Measurements from ENCODE around the gene RRP36. TPM values are rescaled to one million over a fixed set of nuclear protein-coding genes. Genes with fewer than 3 reads are reported as not detected.

RRP36 gene
- total and polyA plus RNA-seq, 2 experiments from 2014 or later: 72.5 to 83.2 TPM

DNA sequence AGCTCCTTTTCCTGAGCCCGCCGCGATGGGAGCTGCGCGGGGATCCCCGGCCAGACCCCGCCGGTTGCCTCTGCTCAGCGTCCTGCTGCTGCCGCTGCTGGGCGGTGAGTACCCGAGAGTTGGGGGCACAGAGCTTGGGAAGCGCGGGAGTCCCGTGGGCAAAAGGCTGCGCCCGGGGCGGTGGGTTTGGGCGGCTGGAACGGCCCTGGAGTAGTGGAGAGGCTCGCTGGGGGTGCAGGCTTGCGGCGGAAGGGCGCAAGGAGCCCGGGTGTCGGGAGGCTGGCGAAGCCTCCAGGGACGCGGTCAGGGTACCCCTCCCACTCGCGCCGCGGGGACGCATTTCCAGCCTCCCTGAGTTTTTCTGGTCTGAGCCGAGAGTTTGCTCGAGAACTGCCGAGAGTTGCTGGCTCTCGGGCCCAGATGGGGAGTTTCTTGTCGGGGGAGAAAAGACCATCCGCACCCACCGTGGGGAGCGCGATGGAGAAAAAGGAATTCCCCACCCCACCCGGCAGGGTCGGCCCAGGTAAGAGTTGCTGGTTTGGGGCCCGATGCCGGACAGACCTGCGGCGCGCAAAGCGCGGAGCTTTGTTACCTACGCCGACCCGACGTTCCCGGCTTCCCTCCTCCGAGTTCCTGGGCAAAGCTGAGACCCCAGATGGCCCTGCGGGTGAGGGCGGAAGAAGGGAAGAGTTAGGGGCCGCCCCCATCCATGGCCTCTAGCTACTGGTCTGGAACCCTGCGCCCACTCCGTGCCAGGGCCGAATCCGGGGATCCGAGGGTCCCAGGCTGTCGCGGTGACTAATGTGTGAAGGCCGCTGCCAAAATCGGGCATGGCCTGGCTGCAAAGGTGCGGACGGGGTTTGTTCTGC, 55.3 kb downstream of the RRP36 start:
- Histone ChIP-seq H3K27me3 (no peaks in the 10 kb centered on the region), H3K4me1 (ENCODE audit: insufficient read depth) (peaks cover 26% of the 10 kb centered on the region), H3K79me2 (peaks cover 54% of the 10 kb centered on the region), H3K27ac (peak overlapping the region; percentile 96), H3K9me3 (ENCODE audit: low read depth) (no peaks in the 10 kb centered on the region), H4K20me1 (ENCODE audit: insufficient read depth, poor library complexity, severe bottlenecking) (peaks cover 10% of the 10 kb centered on the region), H3K4me3 (peak overlapping the region; percentile 99), H2AFZ (peak overlapping the region; percentile 83), H3K4me2 (peak overlapping the region; percentile 88), H3K9me2 (replicated peaks; ENCODE audit: insufficient read depth) (no peaks in the 10 kb centered on the region), H3K36me3 (replicated peaks; ENCODE audit: insufficient read depth, low read depth) (no peaks in the 10 kb centered on the region)
- peak; percentile 62 for DNase-seq (ENCODE audit: low spot score)
- WGBS (ENCODE audit: low lambda C conversion rate, missing lambda C conversion rate): under 1% methylated on average over 68 of the region's 72 CpGs
- no peak for TF ChIP-seq EZH2 (IDR thresholded peaks at IDR 0.05; ENCODE audit: borderline replicate concordance)
- TF ChIP-seq, protein P1, sequence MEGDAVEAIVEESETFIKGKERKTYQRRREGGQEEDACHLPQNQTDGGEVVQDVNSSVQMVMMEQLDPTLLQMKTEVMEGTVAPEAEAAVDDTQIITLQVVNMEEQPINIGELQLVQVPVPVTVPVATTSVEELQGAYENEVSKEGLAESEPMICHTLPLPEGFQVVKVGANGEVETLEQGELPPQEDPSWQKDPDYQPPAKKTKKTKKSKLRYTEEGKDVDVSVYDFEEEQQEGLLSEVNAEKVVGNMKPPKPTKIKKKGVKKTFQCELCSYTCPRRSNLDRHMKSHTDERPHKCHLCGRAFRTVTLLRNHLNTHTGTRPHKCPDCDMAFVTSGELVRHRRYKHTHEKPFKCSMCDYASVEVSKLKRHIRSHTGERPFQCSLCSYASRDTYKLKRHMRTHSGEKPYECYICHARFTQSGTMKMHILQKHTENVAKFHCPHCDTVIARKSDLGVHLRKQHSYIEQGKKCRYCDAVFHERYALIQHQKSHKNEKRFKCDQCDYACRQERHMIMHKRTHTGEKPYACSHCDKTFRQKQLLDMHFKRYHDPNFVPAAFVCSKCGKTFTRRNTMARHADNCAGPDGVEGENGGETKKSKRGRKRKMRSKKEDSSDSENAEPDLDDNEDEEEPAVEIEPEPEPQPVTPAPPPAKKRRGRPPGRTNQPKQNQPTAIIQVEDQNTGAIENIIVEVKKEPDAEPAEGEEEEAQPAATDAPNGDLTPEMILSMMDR (IDR thresholded peaks at IDR 0.05; ENCODE audit: poor library complexity): no peak
- TF ChIP-seq EZH2phosphoT487 (IDR thresholded peaks at IDR 0.05; ENCODE audit: low read depth, severe bottlenecking, unreplicated experiment): no peak

DNA sequence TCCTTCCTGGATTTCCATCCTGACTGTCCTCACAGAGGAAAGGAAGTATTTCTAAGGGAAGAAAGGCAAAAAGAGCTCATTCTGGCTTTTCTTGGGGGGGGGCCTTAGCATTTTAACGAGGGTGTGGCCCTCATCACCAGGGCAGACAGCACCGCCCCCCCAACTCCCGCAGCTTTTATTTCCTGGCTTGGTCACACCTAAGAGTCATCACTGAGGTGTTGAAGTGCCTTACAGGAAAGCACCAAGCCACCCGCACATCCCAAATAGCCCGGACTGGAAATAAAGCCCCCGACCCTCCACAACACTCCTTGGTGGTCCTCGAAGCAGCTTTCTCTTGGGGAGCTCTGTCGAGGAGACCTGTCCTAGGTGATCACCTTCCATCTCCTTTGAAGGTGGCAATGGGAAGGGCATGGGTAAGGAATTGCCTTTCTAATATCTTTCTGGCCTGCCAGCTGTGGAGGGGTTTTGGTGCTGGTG, 55.9 kb downstream of the RRP36 start:
- no peaks in the 10 kb centered on the region for H3K36me3 ChIP-seq (replicated peaks; ENCODE audit: insufficient read depth, low read depth)
- H3K4me2 ChIP-seq: peak overlapping the region; percentile 88
- WGBS (ENCODE audit: low lambda C conversion rate, missing lambda C conversion rate): 12% methylated on average over 8 of the region's 8 CpGs
- no peak for DNase-seq (ENCODE audit: low spot score)
- no peaks in the 10 kb centered on the region for H3K27me3 ChIP-seq
- H3K79me2 ChIP-seq: peaks cover 61% of the 10 kb centered on the region
- no peaks in the 10 kb centered on the region for H3K9me2 ChIP-seq (replicated peaks; ENCODE audit: insufficient read depth)
- peak overlapping the region; percentile 96 for H3K27ac ChIP-seq
- no peak for TF ChIP-seq EZH2phosphoT487 (IDR thresholded peaks at IDR 0.05; ENCODE audit: low read depth, severe bottlenecking, unreplicated experiment)
- TF ChIP-seq, protein P1 (IDR thresholded peaks at IDR 0.05; ENCODE audit: poor library complexity): no peak
- no peak for TF ChIP-seq EZH2 (IDR thresholded peaks at IDR 0.05; ENCODE audit: borderline replicate concordance)
- H3K4me3 ChIP-seq: peak overlapping the region; percentile 99
- peaks cover 13% of the 10 kb centered on the region for H4K20me1 ChIP-seq (ENCODE audit: insufficient read depth, poor library complexity, severe bottlenecking)
- H2AFZ ChIP-seq: peak overlapping the region; percentile 83
- peaks cover 26% of the 10 kb centered on the region for H3K4me1 ChIP-seq (ENCODE audit: insufficient read depth)
- H3K9me3 ChIP-seq (ENCODE audit: low read depth): no peaks in the 10 kb centered on the region

DNA sequence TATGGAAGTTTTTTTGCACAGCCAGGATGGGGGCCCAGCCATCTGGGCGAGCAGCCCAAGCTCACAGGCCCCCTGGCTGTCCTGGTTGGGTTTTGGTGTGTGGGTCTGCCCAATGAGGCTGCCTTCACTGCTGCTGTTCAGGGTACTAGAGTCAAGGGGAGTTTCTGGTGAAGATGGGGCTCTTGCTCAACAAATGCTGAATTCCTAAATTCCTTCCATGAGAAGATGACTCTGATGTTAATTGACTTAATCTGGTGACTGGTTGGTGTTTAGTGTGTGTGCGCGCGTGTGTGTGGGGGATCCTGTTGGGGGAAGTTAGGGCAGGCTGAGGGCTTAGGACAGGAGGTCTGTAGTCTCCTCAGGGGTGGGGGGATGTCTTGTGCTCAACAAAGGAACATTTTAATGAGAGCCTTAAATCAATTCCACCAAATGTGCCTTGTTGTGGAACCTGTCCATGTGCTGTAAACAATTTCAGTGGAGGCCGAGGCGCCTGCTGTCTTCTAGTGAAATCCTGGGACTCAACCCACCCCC, 56.6 kb downstream of the RRP36 start:
- Histone ChIP-seq H3K4me2 (peak overlapping the region; percentile 88), H3K4me1 (ENCODE audit: insufficient read depth) (peaks cover 26% of the 10 kb centered on the region), H3K27ac (peak overlapping the region; percentile 96), H3K79me2 (peaks cover 68% of the 10 kb centered on the region), H3K9me2 (replicated peaks; ENCODE audit: insufficient read depth) (no peaks in the 10 kb centered on the region), H3K4me3 (peak overlapping the region; percentile 99), H3K36me3 (replicated peaks; ENCODE audit: insufficient read depth, low read depth) (no peaks in the 10 kb centered on the region), H4K20me1 (ENCODE audit: insufficient read depth, poor library complexity, severe bottlenecking) (peaks cover 13% of the 10 kb centered on the region), H3K27me3 (no peaks in the 10 kb centered on the region), H3K9me3 (ENCODE audit: low read depth) (no peaks in the 10 kb centered on the region), H2AFZ (no peak overlapping the region)
- DNase-seq (ENCODE audit: low spot score): no peak
- 51% methylated on average over 6 of the region's 6 CpGs for WGBS (ENCODE audit: low lambda C conversion rate, missing lambda C conversion rate)
- TF ChIP-seq, protein P1 (IDR thresholded peaks at IDR 0.05; ENCODE audit: poor library complexity): no peak

All from hepatocyte (in vitro differentiated cells).